ENCODE results near the gene CRYZ.

- TF ChIP-seq POLR2A (IDR thresholded peaks at IDR 0.05) (no peak), CTCF (IDR thresholded peaks at IDR 0.05) (no peak)
Observed at GRCh38 chr1:74714429-74715235, 18.2 kb downstream of the CRYZ start.
